ENCODE data around the gene TMEM18. TPM values are rescaled to one million over a fixed set of nuclear protein-coding genes. Genes with fewer than 3 reads are reported as not detected.

TMEM18 gene
- total and polyA plus RNA-seq, 2 of the 13 experiments (the other 11 are each of a cell fraction or from before 2014, with no cell fraction given): 45.9 to 49.4 TPM

DNA sequence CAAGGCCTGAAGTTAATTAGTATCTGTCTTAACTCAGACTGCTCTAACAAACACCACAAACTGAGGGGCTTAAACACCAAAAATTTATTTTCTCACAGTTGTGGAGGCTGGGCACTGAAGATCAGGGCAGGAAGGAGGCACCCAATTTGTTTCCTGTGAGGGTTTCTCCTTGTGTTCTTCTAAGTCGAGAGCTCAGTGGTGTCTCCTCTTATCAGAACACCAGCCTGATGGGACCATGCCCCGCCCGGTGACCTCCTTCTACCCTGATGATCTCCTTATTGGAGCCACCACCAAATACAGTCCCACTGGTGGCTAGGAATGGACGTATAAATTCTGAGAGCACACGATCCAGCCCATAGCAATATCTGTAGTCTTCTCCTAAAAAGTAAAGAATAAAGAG, 20.5 kb downstream of the TMEM18 start (continued):
- TF ChIP-seq, protein P1, sequence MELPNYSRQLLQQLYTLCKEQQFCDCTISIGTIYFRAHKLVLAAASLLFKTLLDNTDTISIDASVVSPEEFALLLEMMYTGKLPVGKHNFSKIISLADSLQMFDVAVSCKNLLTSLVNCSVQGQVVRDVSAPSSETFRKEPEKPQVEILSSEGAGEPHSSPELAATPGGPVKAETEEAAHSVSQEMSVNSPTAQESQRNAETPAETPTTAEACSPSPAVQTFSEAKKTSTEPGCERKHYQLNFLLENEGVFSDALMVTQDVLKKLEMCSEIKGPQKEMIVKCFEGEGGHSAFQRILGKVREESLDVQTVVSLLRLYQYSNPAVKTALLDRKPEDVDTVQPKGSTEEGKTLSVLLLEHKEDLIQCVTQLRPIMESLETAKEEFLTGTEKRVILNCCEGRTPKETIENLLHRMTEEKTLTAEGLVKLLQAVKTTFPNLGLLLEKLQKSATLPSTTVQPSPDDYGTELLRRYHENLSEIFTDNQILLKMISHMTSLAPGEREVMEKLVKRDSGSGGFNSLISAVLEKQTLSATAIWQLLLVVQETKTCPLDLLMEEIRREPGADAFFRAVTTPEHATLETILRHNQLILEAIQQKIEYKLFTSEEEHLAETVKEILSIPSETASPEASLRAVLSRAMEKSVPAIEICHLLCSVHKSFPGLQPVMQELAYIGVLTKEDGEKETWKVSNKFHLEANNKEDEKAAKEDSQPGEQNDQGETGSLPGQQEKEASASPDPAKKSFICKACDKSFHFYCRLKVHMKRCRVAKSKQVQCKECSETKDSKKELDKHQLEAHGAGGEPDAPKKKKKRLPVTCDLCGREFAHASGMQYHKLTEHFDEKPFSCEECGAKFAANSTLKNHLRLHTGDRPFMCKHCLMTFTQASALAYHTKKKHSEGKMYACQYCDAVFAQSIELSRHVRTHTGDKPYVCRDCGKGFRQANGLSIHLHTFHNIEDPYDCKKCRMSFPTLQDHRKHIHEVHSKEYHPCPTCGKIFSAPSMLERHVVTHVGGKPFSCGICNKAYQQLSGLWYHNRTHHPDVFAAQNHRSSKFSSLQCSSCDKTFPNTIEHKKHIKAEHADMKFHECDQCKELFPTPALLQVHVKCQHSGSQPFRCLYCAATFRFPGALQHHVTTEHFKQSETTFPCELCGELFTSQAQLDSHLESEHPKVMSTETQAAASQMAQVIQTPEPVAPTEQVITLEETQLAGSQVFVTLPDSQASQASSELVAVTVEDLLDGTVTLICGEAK (IDR thresholded peaks at IDR 0.05): no peak
- TF ChIP-seq, protein P1 (CRISPR knock-in tag; IDR thresholded peaks at IDR 0.05): no peak
- TF ChIP-seq, protein P2, sequence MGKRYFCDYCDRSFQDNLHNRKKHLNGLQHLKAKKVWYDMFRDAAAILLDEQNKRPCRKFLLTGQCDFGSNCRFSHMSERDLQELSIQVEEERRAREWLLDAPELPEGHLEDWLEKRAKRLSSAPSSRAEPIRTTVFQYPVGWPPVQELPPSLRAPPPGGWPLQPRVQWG (CRISPR knock-in tag; IDR thresholded peaks at IDR 0.05; ENCODE audit: borderline replicate concordance, low read depth): no peak
- TF ChIP-seq, protein P3, sequence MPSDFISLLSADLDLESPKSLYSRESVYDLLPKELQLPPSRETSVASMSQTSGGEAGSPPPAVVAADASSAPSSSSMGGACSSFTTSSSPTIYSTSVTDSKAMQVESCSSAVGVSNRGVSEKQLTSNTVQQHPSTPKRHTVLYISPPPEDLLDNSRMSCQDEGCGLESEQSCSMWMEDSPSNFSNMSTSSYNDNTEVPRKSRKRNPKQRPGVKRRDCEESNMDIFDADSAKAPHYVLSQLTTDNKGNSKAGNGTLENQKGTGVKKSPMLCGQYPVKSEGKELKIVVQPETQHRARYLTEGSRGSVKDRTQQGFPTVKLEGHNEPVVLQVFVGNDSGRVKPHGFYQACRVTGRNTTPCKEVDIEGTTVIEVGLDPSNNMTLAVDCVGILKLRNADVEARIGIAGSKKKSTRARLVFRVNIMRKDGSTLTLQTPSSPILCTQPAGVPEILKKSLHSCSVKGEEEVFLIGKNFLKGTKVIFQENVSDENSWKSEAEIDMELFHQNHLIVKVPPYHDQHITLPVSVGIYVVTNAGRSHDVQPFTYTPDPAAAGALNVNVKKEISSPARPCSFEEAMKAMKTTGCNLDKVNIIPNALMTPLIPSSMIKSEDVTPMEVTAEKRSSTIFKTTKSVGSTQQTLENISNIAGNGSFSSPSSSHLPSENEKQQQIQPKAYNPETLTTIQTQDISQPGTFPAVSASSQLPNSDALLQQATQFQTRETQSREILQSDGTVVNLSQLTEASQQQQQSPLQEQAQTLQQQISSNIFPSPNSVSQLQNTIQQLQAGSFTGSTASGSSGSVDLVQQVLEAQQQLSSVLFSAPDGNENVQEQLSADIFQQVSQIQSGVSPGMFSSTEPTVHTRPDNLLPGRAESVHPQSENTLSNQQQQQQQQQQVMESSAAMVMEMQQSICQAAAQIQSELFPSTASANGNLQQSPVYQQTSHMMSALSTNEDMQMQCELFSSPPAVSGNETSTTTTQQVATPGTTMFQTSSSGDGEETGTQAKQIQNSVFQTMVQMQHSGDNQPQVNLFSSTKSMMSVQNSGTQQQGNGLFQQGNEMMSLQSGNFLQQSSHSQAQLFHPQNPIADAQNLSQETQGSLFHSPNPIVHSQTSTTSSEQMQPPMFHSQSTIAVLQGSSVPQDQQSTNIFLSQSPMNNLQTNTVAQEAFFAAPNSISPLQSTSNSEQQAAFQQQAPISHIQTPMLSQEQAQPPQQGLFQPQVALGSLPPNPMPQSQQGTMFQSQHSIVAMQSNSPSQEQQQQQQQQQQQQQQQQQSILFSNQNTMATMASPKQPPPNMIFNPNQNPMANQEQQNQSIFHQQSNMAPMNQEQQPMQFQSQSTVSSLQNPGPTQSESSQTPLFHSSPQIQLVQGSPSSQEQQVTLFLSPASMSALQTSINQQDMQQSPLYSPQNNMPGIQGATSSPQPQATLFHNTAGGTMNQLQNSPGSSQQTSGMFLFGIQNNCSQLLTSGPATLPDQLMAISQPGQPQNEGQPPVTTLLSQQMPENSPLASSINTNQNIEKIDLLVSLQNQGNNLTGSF (CRISPR knock-in tag; IDR thresholded peaks at IDR 0.05): no peak
- TF ChIP-seq, protein P4, sequence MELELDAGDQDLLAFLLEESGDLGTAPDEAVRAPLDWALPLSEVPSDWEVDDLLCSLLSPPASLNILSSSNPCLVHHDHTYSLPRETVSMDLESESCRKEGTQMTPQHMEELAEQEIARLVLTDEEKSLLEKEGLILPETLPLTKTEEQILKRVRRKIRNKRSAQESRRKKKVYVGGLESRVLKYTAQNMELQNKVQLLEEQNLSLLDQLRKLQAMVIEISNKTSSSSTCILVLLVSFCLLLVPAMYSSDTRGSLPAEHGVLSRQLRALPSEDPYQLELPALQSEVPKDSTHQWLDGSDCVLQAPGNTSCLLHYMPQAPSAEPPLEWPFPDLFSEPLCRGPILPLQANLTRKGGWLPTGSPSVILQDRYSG (CRISPR knock-in tag; IDR thresholded peaks at IDR 0.05): no peak
- TF ChIP-seq KMT2A (CRISPR knock-in tag; IDR thresholded peaks at IDR 0.05) (no peak), ZFP37 (CRISPR knock-in tag; IDR thresholded peaks at IDR 0.05; ENCODE audit: borderline replicate concordance) (no peak), FOXA3 (CRISPR knock-in tag; IDR thresholded peaks at IDR 0.05) (no peak), ZNF777 (CRISPR knock-in tag; IDR thresholded peaks at IDR 0.05) (no peak), TBX2 (CRISPR knock-in tag; IDR thresholded peaks at IDR 0.05; ENCODE audit: borderline replicate concordance) (no peak)
- TF ChIP-seq, protein P5, sequence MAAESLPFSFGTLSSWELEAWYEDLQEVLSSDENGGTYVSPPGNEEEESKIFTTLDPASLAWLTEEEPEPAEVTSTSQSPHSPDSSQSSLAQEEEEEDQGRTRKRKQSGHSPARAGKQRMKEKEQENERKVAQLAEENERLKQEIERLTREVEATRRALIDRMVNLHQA (CRISPR knock-in tag; IDR thresholded peaks at IDR 0.05): no peak

Measured in HepG2 (cell line).